Left ventricle myocardium superior (tissue), 1 donor: ENCODE data around the gene ZNF358. TPM values are rescaled to one million over a fixed set of nuclear protein-coding genes. Genes with fewer than 3 reads are reported as not detected.

Experiments
- ATAC-seq: fragments of 200-7000 bp; cut with Tn5 transposase; one replicate; pipeline ENCODE4 v1.9.1; 2020; ENCODE audit warnings: mild to moderate bottlenecking, moderate library complexity
- DNase-seq: peaks from one replicate; pipeline ENCODE4 v3.0.0-alpha.2; 2020
- intact Hi-C: fragments of 100-400 bp; cut with micrococcal nuclease; formaldehyde crosslinking; loops from one replicate; pipeline ENCODE4 v1.11.0; 2022
- total RNA-seq: library from RNA; stranded (reverse); fragmentation: NEBNext Ultra II Directional; extraction: Animal tissue kit (Norgen Biotek cat#: 25700); gene quantifications from one replicate; pipeline ENCODE4 v1.2.1, GENCODE V29; 2021
- donor health status: DM: no; HTN: yes; CAD: no; lungs with severe emphysema.

ZNF358 gene
- total RNA-seq, 1 donor from 2014 or later, result 101 TPM

- intact Hi-C loops, result no loop called here
- DNase-seq, result peak; percentile 31
Observed at GRCh38 chr19:7550169-7550770, 34.4 kb downstream of the ZNF358 start.

DNA sequence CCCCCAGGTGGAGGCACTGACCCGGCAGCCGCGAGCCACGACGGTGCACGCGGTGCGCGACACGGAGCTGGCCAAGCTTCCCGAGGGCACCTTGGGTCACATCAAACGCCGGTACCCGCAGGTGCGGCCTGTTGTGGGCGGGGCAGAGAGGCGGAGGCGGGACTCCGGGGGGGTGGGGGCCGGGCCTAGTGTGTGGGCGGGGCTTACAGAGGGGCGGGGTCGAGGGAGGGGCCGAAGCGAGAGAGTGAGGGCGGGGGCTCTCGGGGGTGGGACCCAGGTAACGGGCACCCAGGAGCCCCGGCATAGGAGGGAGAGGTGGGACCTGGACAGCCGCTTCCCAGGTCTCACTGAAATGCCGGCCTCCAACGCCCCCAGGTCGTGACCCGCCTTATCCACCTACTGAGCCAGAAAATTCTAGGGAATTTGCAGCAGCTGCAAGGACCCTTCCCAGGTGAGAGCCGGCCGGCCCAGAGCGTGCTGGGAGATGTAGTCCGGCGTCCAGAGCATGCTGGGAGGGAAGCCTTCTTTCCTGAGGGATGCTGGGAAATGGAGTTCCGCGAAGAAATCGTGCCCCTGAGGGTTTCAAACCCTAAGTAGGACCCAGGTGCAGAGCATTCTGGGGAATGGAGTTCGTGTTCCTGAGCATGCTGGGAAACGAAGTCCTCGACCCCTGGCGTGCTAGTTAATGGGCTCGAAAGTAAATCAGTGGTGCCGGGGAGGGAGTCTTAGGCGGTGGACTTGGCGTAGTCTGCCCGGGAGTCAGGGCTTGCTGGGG is 35.3 kb downstream of the ZNF358 start:
- ATAC-seq (peak; percentile 95), DNase-seq (peak; percentile 82)
- intact Hi-C loops, result no loop called here

More at GRCh38 chr19:7550169-7550770, 34.4 kb downstream of the ZNF358 start:
- peak; percentile 6 for ATAC-seq

- DNase-seq (no peak), ATAC-seq (no peak)
- intact Hi-C loops, result no loop called here
Observed at GRCh38 chr19:7552781-7553180, 36.9 kb downstream of the ZNF358 start.

- intact Hi-C loops, result no loop called here
- DNase-seq (no peak), ATAC-seq (no peak)
Observed at GRCh38 chr19:7554565-7554964, 38.7 kb downstream of the ZNF358 start.

DNA sequence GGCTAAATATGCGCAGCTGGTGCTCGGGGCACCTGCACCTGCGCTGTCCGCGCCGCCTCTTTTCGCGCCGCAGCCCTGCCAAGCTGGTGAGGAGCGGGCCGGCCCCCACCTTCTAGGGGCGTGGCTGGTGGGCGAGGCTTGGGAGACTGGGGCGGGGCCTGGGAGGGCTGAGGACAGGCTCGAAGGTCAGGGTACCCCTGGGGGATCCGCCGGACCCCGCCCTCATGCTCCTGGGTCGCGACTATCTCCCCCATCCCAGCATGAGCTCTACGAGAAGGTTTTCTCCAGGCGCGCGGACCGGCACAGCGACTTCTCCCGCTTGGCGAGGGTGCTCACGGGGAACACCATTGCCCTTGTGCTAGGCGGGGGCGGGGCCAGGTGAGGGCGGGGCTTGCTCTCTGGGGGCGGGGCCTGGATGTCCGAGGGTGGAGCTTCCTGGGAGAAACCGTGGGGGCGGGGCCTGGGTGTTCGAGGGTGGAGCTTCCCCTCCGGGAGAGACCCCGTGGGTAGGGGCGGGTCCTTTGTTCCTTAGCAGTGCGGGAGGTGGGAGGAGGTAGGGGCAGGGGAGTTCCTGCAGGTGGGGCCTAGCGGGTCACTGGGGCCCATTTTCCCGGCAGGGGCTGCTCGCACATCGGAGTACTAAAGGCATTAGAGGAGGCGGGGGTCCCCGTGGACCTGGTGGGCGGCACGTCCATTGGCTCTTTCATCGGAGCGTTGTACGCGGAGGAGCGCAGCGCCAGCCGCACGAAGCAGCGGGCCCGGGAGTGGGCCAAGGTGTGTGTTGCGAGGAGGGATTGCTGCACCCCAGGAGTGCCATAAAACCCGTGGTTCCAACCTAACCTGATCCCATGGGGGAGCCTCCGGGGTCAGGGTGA is 39.3 kb downstream of the ZNF358 start:
- DNase-seq, result no peak
- ATAC-seq, result no peak
- intact Hi-C loops, result no loop called here

DNA sequence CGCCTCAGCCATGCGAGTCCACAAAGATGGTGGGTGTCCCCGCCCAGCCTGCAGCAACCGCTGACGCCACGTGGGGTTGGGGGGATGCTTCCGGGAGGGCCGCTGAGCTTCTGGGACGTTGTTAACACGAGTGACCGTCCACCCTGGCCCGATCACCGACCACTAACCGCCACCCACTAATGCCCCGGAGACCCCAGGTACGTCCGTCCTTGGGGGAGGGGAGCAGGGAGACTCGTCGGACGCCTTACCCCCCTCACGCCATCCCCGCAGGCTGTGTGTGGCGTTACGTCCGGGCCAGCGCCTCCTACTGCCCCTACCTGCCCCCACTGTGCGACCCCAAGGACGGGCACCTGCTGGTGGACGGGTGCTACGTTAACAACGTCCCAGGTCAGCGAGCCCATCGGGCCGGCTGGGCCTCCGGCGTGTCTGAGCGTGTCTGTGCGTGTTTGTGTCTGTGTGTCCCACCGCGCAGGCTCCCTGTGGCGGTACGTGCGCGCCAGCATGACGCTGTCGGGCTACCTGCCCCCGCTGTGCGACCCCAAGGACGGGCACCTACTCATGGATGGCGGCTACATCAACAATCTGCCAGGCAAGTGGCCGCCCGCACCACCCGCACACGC is 40.9 kb downstream of the ZNF358 start:
- ATAC-seq (no peak), DNase-seq (no peak)
- intact Hi-C loops, result no loop called here

- no peak for DNase-seq
- intact Hi-C loops, result no loop called here
- ATAC-seq, result no peak
Observed at GRCh38 chr19:7558667-7559066, 42.8 kb downstream of the ZNF358 start.

DNA sequence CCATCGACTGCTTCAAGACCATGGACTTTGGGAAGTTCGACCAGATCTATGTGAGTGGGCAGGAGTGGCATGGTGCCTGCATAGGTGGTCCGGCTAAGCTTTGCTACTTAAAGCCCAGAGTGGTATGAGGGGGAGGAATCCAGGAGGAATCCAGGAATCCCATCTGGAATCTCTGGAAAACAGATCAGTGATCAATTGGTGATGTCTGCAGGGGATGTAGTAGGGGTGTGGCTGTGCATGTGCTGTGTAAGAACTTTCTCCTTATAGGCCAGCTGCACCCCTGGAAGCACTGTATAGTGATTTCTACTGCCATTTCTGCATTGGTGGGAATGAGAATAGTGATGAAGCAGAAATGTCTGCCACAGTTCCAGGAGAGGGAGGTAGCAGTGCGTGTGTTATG is 43.2 kb downstream of the ZNF358 start:
- no peak for ATAC-seq

DNA sequence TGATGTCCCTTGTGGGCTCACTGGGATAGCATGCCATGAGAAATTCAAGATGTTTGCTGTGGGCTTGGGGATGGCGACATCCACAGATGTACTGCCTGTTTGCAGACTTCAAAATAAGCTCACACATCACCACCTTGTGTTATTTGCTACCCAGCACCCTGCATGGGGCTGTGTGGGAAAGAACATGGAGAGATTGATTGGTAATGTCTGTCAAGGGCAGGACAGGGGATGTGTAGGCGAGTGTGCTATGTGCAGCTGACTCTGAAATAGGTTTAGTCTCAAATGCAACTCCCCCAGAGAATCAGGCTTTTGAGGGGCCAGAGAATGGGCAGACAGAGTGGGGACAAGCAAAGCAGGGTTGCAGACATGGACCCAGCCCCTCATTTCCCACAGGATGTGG is 44.4 kb downstream of the ZNF358 start:
- intact Hi-C loops, result no loop called here
- DNase-seq (no peak), ATAC-seq (no peak)

More for the DNA sequence above, 43.2 kb downstream of the ZNF358 start:
- DNase-seq, result no peak
- intact Hi-C loops, result no loop called here

- DNase-seq, result no peak
- intact Hi-C loops, result no loop called here
- peak; percentile 19 for ATAC-seq
Observed at GRCh38 chr19:7561325-7561724, 45.4 kb downstream of the ZNF358 start.

DNA sequence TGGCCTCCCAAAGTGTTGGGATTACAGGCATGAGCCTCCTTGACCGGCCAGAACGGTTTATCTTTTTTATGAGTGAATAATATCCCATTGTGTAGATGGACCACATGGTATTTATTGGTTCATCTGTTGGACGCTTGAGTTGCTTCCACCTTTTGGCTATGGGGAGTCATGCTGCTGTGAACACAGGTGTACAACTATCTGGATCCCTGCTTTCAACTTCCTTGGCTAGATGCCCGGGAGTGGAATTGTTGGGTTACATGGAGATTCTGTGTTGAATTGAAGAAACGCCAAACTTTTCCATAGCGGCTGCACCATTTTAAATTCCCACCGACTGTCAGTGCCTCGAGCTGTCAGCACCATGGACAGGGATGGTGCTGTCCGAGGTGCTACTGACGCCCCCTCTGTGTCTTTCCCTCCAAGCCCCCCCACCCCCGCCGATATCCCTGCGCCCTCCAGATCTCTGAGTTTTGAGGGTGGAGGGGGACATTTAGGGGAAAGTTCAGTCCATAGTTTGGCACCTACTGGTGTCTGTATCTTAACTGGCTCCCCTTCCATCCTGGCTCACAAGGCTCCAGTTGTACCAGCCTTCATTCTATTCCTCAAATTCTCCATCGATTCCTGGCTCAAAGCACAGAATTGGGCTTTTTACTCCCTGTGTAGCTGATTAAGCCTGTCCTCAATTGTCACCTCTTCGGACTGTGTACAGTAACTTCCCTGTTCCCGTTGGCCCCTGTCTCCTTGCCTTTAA is 46.9 kb downstream of the ZNF358 start:
- ATAC-seq (no peak), DNase-seq (no peak)
- intact Hi-C loops, result no loop called here

- ATAC-seq (no peak), DNase-seq (no peak)
- intact Hi-C loops, result loop anchor here (5.0 kb wide), 1 partner anchor 237 kb away; no protein-coding TSS in a partner anchor
Observed at GRCh38 chr19:7564866-7565265, 49.0 kb downstream of the ZNF358 start.

DNA sequence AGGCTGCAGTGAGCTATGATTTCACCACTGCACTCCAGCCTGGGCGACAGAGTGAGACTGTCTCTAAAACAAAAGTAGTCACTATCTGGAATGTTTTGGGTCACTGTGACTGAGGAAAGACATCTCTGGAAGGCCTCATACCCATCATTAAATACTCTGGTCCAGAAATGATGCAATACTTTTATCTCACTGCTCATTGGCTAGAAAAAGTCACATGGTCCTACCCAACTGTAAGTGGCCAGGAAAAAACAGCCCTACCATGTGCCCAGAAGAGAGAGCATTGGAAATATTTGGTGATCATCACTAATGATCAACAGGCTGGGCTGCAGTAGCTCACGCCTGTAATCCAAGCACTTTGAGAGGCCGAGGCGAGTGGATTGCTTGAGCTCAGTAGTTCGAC is 49.4 kb downstream of the ZNF358 start:
- ATAC-seq (no peak), DNase-seq (no peak)

More for the DNA sequence above, 49.4 kb downstream of the ZNF358 start:
- intact Hi-C loops, result loop anchor here (5.0 kb wide), 1 partner anchor 237 kb away; no protein-coding TSS in a partner anchor

Other genes with a start within 250 kb of the ZNF358 start
- gene INSR, start 221.7 kb upstream of the ZNF358 start, total RNA-seq, result 62.6 TPM
- 10.1 TPM for gene ARHGEF18, start 167.2 kb upstream of the ZNF358 start, total RNA-seq
- 0.84 TPM for gene PEX11G, start 27.1 kb upstream of the ZNF358 start, total RNA-seq
- 18.5 TPM for gene MCOLN1, start 6.5 kb downstream of the ZNF358 start, total RNA-seq
- 55.6 TPM for gene PNPLA6, start 19.6 kb downstream of the ZNF358 start, total RNA-seq
- gene CAMSAP3, start 79.8 kb downstream of the ZNF358 start, total RNA-seq, result 2.6 TPM
- 27.5 TPM for gene XAB2, start 113.4 kb downstream of the ZNF358 start, total RNA-seq
- gene PET100, start 113.7 kb downstream of the ZNF358 start, total RNA-seq, result 206 TPM
- 6.5 TPM for gene PCP2, start 117.6 kb downstream of the ZNF358 start, total RNA-seq
- gene STXBP2, start 121.0 kb downstream of the ZNF358 start, total RNA-seq, result 9.7 TPM
- not detected for gene RETN, start 152.9 kb downstream of the ZNF358 start, total RNA-seq
- gene MCEMP1, start 161.0 kb downstream of the ZNF358 start, total RNA-seq, result 0.72 TPM
- gene TRAPPC5, start 164.7 kb downstream of the ZNF358 start, total RNA-seq, result 111 TPM
- 0.17 TPM for gene FCER2, start 186.0 kb downstream of the ZNF358 start, total RNA-seq
- gene CLEC4G, start 216.0 kb downstream of the ZNF358 start, total RNA-seq, result 0.42 TPM
- 10.0 TPM for gene CD209, start 231.4 kb downstream of the ZNF358 start, total RNA-seq
- gene CLEC4M, start 247.1 kb downstream of the ZNF358 start, total RNA-seq, result not detected